ENCODE data around the gene DYSF. TPM values are rescaled to one million over a fixed set of nuclear protein-coding genes. Genes with fewer than 3 reads are reported as not detected.

Gene DYSF
- polyA plus RNA-seq, 1 donor (not counting 4 experiments of a cell fraction or from before 2014, with no cell fraction given) = 8.2 TPM

DNA sequence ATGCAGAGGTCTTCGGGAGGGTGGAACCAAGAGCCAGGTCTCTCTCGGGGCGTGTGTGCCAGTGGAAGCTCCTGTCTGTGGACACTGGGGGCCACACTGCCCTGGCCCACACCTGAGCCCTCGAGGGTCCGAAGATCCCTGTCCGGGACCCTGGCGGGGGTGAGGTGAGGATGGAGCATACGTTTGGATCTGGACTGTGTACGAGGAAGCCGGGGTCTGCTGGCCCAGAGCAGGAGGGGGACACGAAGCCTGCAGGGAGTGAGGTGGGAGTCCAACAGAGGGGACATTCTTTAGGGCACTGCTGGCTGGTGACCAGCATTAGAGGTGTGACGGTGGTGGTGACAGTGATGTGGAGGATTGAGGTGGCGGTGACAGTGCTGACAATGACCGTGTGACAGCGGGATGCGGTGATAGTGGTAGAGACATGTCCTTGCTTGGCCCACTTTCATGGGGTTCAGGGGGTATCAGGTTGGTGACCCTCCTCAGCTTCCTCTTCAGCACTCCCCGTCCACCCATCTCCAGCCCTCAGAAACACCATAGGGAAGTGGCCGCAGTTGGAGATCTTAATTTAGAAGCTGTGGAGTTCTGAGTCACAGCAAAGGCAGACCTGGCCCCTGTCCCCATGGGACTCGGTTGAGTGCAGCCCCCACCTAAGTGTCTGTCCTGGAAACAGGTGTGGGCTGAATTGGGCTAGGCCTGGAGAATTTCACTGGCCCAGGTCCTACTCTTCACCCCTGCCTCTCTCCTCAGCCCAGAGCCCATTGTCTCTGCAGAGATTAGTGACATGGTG lies 252.0 kb downstream of the DYSF start:
- TF ChIP-seq, protein P1, sequence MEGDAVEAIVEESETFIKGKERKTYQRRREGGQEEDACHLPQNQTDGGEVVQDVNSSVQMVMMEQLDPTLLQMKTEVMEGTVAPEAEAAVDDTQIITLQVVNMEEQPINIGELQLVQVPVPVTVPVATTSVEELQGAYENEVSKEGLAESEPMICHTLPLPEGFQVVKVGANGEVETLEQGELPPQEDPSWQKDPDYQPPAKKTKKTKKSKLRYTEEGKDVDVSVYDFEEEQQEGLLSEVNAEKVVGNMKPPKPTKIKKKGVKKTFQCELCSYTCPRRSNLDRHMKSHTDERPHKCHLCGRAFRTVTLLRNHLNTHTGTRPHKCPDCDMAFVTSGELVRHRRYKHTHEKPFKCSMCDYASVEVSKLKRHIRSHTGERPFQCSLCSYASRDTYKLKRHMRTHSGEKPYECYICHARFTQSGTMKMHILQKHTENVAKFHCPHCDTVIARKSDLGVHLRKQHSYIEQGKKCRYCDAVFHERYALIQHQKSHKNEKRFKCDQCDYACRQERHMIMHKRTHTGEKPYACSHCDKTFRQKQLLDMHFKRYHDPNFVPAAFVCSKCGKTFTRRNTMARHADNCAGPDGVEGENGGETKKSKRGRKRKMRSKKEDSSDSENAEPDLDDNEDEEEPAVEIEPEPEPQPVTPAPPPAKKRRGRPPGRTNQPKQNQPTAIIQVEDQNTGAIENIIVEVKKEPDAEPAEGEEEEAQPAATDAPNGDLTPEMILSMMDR (optimal IDR thresholded peaks at IDR 0.05 in 1 of 3, IDR thresholded peaks at IDR 0.05 in 1 of 3, conservative IDR thresholded peaks at IDR 0.05 in 1 of 3; ENCODE audit: extremely low read depth in 1 of 3, insufficient read depth in 2 of 3, low read length in 3 of 3) = no peak
- no peak for TF ChIP-seq EZH2 (IDR thresholded peaks at IDR 0.05; ENCODE audit: low read length)
- no peak overlapping the region for H3K4me2 ChIP-seq (ENCODE audit: control insufficient read depth, extremely low read depth, insufficient read depth, low read depth, low read length)
- H3K27me3 ChIP-seq (ENCODE audit: control insufficient read depth, extremely low read depth, insufficient read depth, low read length) = peaks cover 24% of the 10 kb centered on the region
- no peaks in the 10 kb centered on the region for H3K79me2 ChIP-seq (ENCODE audit: control insufficient read depth, insufficient read depth, low read length)
- DNase-seq (ENCODE audit: low read depth, low spot score) (no peak), FAIRE-seq (no peak)
- H2AFZ ChIP-seq (ENCODE audit: control insufficient read depth, low read length) = no peak overlapping the region
- no peak overlapping the region for H3K9ac ChIP-seq (ENCODE audit: control insufficient read depth, extremely low read depth, insufficient read depth, low read length)
- H3K9me1 ChIP-seq (ENCODE audit: control insufficient read depth, extremely low read depth, insufficient read depth, low read length) = no peaks in the 10 kb centered on the region
- H4K20me1 ChIP-seq (ENCODE audit: control insufficient read depth, extremely low read depth, insufficient read depth, low read length) = no peaks in the 10 kb centered on the region
- dilution Hi-C loops (cut with MboI; ENCODE audit: extremely low pct_ligation_motif_present, low sequenced_read_pairs) = no loop called here
- no peaks in the 10 kb centered on the region for H3K4me1 ChIP-seq (ENCODE audit: control insufficient read depth, extremely low read depth, insufficient read depth, low read length)
- H3K4me3 ChIP-seq (ENCODE audit: control insufficient read depth in 2 of 3, extremely low read depth in 1 of 3, insufficient read depth in 2 of 3, low read depth in 1 of 3, low read length in 3 of 3) = no peak overlapping the region
- no peak overlapping the region for H3K27ac ChIP-seq (ENCODE audit: control insufficient read depth, insufficient read depth, low read length)
- no peaks in the 10 kb centered on the region for H3K9me3 ChIP-seq (ENCODE audit: control insufficient read depth, low read depth, low read length)
- no peaks in the 10 kb centered on the region for H3K36me3 ChIP-seq (ENCODE audit: control insufficient read depth in 2 of 2, extremely low read depth in 1 of 2, insufficient read depth in 2 of 2, low read length in 2 of 2)

DNA sequence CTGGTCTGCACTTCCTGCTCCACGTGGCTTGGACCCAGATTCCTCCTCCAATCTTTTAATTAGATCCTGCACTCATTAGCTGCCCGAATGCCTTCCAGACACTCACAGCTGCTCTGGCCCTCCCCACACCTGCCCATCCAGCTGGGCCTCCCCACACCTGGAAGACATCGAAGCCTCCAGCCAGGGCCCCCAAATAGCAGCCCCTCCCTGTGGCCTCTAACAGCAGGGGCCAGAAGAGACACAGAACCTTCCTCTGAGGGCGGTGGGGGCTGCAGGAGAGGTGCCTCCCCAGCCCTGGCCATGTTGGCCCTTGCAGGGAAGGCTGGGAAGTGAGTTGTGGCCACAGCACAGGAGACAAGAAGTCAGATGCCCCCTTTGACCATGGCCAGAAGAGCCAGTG lies 252.8 kb downstream of the DYSF start:
- Histone ChIP-seq H3K4me1 (ENCODE audit: control insufficient read depth, extremely low read depth, insufficient read depth, low read length) (no peaks in the 10 kb centered on the region), H3K9me3 (ENCODE audit: control insufficient read depth, low read depth, low read length) (no peaks in the 10 kb centered on the region), H4K20me1 (ENCODE audit: control insufficient read depth, extremely low read depth, insufficient read depth, low read length) (no peaks in the 10 kb centered on the region), H3K27me3 (ENCODE audit: control insufficient read depth, extremely low read depth, insufficient read depth, low read length) (peaks cover 28% of the 10 kb centered on the region), H3K9ac (ENCODE audit: control insufficient read depth, extremely low read depth, insufficient read depth, low read length) (no peak overlapping the region), H3K9me1 (ENCODE audit: control insufficient read depth, extremely low read depth, insufficient read depth, low read length) (no peaks in the 10 kb centered on the region), H3K27ac (ENCODE audit: control insufficient read depth, insufficient read depth, low read length) (no peak overlapping the region), H3K4me2 (ENCODE audit: control insufficient read depth, extremely low read depth, insufficient read depth, low read depth, low read length) (no peak overlapping the region), H3K4me3 (ENCODE audit: control insufficient read depth in 2 of 3, extremely low read depth in 1 of 3, insufficient read depth in 2 of 3, low read depth in 1 of 3, low read length in 3 of 3) (no peak overlapping the region), H2AFZ (ENCODE audit: control insufficient read depth, low read length) (no peak overlapping the region), H3K79me2 (ENCODE audit: control insufficient read depth, insufficient read depth, low read length) (no peaks in the 10 kb centered on the region), H3K36me3 (ENCODE audit: control insufficient read depth in 2 of 2, extremely low read depth in 1 of 2, insufficient read depth in 2 of 2, low read length in 2 of 2) (no peaks in the 10 kb centered on the region)
- DNase-seq (ENCODE audit: low read depth, low spot score) (no peak), FAIRE-seq (no peak)
- dilution Hi-C loops (cut with MboI; ENCODE audit: extremely low pct_ligation_motif_present, low sequenced_read_pairs) = no loop called here
- no peak for TF ChIP-seq EZH2 (IDR thresholded peaks at IDR 0.05; ENCODE audit: low read length)
- TF ChIP-seq, protein P1 (optimal IDR thresholded peaks at IDR 0.05 in 1 of 3, IDR thresholded peaks at IDR 0.05 in 1 of 3, conservative IDR thresholded peaks at IDR 0.05 in 1 of 3; ENCODE audit: extremely low read depth in 1 of 3, insufficient read depth in 2 of 3, low read length in 3 of 3) = no peak

Data from keratinocyte (primary cell).